ENCODE measurements around the gene DLG2. TPM values are rescaled to one million over a fixed set of nuclear protein-coding genes. Genes with fewer than 3 reads are reported as not detected.

The DLG2 gene
- total and polyA plus RNA-seq, 4 donors = 0.30 to 5.5 (median 0.68) TPM

DNA sequence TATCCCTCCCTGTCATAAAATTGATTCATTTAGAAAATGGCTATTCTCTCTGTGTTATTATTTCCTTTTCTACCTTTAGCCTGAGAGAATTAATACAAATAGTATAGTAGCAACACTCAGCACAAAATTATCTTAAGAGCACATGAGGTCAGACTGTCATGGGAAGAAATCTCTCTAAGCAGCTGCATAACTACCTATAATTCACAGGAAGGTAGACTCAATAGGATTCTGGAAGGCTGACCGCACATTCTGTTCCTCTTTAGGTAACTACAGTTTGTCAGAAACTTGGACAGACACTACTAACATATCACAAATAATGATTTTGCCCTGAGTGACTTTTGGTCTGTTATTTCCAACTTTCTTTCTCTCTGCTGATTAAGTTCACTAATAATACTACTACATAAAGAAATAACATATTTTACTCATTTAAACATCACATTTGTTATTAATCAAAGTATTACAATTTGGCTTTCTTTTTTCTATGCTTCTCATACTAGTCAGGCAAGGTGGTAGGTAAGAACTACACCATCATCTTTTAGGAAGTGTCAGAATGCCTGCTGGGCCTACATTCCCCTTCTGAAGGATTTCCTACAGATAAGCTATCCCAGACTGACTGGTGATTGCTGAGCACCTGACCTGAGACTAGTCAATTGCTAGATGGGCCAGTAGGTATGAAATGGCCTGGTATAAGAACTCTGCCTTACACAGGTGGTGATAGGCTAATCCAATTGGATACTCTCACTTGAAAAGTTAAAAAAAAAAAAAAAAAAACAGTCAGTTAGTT is 325.1 kb downstream of the DLG2 start:
- H3K4me1 ChIP-seq (ENCODE audit: control insufficient read depth in 4 of 4, insufficient read depth in 4 of 4, low read length in 3 of 4) = no peaks in the 10 kb centered on the region
- H3K9me3 ChIP-seq (ENCODE audit: control insufficient read depth in 4 of 4, low read length in 3 of 4) = no peaks in the 10 kb centered on the region
- DNase-seq (ENCODE audit: low spot score) = no peak
- TF ChIP-seq, protein P1, sequence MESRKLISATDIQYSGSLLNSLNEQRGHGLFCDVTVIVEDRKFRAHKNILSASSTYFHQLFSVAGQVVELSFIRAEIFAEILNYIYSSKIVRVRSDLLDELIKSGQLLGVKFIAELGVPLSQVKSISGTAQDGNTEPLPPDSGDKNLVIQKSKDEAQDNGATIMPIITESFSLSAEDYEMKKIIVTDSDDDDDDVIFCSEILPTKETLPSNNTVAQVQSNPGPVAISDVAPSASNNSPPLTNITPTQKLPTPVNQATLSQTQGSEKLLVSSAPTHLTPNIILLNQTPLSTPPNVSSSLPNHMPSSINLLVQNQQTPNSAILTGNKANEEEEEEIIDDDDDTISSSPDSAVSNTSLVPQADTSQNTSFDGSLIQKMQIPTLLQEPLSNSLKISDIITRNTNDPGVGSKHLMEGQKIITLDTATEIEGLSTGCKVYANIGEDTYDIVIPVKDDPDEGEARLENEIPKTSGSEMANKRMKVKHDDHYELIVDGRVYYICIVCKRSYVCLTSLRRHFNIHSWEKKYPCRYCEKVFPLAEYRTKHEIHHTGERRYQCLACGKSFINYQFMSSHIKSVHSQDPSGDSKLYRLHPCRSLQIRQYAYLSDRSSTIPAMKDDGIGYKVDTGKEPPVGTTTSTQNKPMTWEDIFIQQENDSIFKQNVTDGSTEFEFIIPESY (IDR thresholded peaks at IDR 0.05) = no peak
- TF ChIP-seq NR2F2 (IDR thresholded peaks at IDR 0.05) (no peak), FOXA2 (IDR thresholded peaks at IDR 0.05) (no peak), RAD21 (IDR thresholded peaks at IDR 0.05) (no peak), TAF1 (conservative IDR thresholded peaks at IDR 0.05) (no peak), GABPA (IDR thresholded peaks at IDR 0.05 in 1 of 2, conservative IDR thresholded peaks at IDR 0.05 in 1 of 2) (no peak)
- TF ChIP-seq, protein P2, sequence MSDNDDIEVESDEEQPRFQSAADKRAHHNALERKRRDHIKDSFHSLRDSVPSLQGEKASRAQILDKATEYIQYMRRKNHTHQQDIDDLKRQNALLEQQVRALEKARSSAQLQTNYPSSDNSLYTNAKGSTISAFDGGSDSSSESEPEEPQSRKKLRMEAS (IDR thresholded peaks at IDR 0.05) = no peak
- TF ChIP-seq, protein P3, sequence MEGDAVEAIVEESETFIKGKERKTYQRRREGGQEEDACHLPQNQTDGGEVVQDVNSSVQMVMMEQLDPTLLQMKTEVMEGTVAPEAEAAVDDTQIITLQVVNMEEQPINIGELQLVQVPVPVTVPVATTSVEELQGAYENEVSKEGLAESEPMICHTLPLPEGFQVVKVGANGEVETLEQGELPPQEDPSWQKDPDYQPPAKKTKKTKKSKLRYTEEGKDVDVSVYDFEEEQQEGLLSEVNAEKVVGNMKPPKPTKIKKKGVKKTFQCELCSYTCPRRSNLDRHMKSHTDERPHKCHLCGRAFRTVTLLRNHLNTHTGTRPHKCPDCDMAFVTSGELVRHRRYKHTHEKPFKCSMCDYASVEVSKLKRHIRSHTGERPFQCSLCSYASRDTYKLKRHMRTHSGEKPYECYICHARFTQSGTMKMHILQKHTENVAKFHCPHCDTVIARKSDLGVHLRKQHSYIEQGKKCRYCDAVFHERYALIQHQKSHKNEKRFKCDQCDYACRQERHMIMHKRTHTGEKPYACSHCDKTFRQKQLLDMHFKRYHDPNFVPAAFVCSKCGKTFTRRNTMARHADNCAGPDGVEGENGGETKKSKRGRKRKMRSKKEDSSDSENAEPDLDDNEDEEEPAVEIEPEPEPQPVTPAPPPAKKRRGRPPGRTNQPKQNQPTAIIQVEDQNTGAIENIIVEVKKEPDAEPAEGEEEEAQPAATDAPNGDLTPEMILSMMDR (IDR thresholded peaks at IDR 0.05; ENCODE audit: low read depth, low read length, missing input control) = no peak
- no peaks in the 10 kb centered on the region for H3K36me3 ChIP-seq (ENCODE audit: control insufficient read depth in 4 of 4, insufficient read depth in 3 of 4, low read depth in 1 of 4, low read length in 3 of 4)
- no peaks in the 10 kb centered on the region for H3K27me3 ChIP-seq (ENCODE audit: control insufficient read depth in 4 of 4, insufficient read depth in 4 of 4, low read length in 3 of 4)
- WGBS = 80% methylated on average over 1 of the region's 1 CpG
- H3K9ac ChIP-seq (ENCODE audit: low read depth in 1 of 2, low read length in 2 of 2) = no peak overlapping the region
- H3K27ac ChIP-seq (ENCODE audit: low read depth in 1 of 2, low read length in 2 of 2) = no peak overlapping the region
- no peak overlapping the region for H3K4me3 ChIP-seq (ENCODE audit: low read depth in 1 of 3, low read length in 3 of 3)

DNA sequence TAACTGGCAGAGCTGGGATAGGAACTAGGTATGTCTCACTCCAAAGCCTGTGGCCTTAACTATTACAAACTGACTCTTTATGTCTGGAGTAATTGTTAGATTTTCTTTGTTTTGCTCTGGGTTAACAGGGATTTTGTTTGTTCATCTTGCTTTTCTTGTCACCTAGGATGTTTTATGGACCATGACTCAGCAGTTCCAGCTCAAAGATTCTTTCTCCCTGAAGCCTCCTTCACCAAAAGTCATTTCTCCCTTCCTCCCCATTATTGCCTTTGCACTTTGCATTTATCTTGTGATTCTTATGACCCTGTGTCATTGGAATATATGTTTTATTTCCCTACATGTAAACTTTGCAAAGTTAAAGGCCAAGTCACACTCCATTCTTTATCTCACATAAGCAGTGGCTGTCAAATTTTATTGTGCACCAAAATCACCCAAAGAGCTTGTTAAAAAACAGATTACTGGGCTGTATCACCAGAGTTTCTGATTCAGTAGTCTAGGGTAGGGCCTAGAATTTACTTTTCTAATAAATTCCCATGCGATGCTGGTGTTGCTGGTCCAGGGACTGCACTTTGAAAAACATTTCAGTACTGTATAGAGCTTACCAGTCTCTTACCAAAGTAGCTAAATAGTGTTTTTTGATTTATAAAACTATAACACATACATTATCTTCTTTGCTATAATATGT is 327.7 kb downstream of the DLG2 start:
- Histone ChIP-seq H3K36me3 (ENCODE audit: control insufficient read depth in 4 of 4, insufficient read depth in 3 of 4, low read depth in 1 of 4, low read length in 3 of 4) (no peaks in the 10 kb centered on the region), H3K9me3 (ENCODE audit: control insufficient read depth in 4 of 4, low read length in 3 of 4) (no peaks in the 10 kb centered on the region), H3K4me3 (ENCODE audit: low read depth in 1 of 3, low read length in 3 of 3) (no peak overlapping the region), H3K27ac (ENCODE audit: low read depth in 1 of 2, low read length in 2 of 2) (no peak overlapping the region), H3K27me3 (ENCODE audit: control insufficient read depth in 4 of 4, insufficient read depth in 4 of 4, low read length in 3 of 4) (no peaks in the 10 kb centered on the region), H3K9ac (ENCODE audit: low read depth in 1 of 2, low read length in 2 of 2) (no peak overlapping the region), H3K4me1 (ENCODE audit: control insufficient read depth in 4 of 4, insufficient read depth in 4 of 4, low read length in 3 of 4) (no peaks in the 10 kb centered on the region)
- TF ChIP-seq YY1 (IDR thresholded peaks at IDR 0.05) (no peak), REST (IDR thresholded peaks at IDR 0.05) (no peak), RAD21 (IDR thresholded peaks at IDR 0.05) (no peak), FOXA2 (IDR thresholded peaks at IDR 0.05) (no peak), RXRA (IDR thresholded peaks at IDR 0.05) (no peak), HNF4G (IDR thresholded peaks at IDR 0.05) (no peak), FOXA1 (IDR thresholded peaks at IDR 0.05) (no peak), NR2F2 (IDR thresholded peaks at IDR 0.05) (no peak), HNF4A (conservative IDR thresholded peaks at IDR 0.05) (no peak), SP1 (IDR thresholded peaks at IDR 0.05) (no peak), TAF1 (conservative IDR thresholded peaks at IDR 0.05) (no peak)
- TF ChIP-seq, protein P4, sequence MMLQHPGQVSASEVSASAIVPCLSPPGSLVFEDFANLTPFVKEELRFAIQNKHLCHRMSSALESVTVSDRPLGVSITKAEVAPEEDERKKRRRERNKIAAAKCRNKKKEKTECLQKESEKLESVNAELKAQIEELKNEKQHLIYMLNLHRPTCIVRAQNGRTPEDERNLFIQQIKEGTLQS (IDR thresholded peaks at IDR 0.05) = no peak
- TF ChIP-seq, protein P1 (IDR thresholded peaks at IDR 0.05) = no peak
- TF ChIP-seq, protein P2 (IDR thresholded peaks at IDR 0.05) = no peak
- TF ChIP-seq, protein P3 (IDR thresholded peaks at IDR 0.05; ENCODE audit: low read depth, low read length, missing input control) = no peak
- DNase-seq (ENCODE audit: low spot score) = no peak
- 86% methylated on average over 1 of the region's 1 CpG for WGBS
